HepG2 (cell line): ENCODE results near the gene COX7A1. TPM values are rescaled to one million over a fixed set of nuclear protein-coding genes. Genes with fewer than 3 reads are reported as not detected.
A peak's percentile ranks its signal among the peaks of the same experiment; 100 is the strongest.

Experiments used
- ADNP ChIP-seq: sonication (generic); formaldehyde crosslinking; IDR thresholded peaks from 2 replicates; pipeline ENCODE4 v1.4.0; 2020; ENCODE audit warnings: missing genetic modification reagents
- DMTF1 ChIP-seq: sonication (generic); formaldehyde crosslinking; IDR thresholded peaks from 2 replicates; pipeline ENCODE4 v1.4.0; 2020; ENCODE audit warnings: mild to moderate bottlenecking, missing genetic modification reagents
- KLF13 ChIP-seq: sonication (generic); formaldehyde crosslinking; IDR thresholded peaks from 2 replicates; pipeline ENCODE4 v1.4.0; 2020; ENCODE audit warnings: mild to moderate bottlenecking, missing genetic modification reagents
- MED8 ChIP-seq: sonication (generic); formaldehyde crosslinking; IDR thresholded peaks from 2 replicates; pipeline ENCODE4 v1.8.1; 2023; ENCODE audit warnings: mild to moderate bottlenecking, missing genetic modification reagents; ENCODE audit not compliant: insufficient replicate concordance
- MIER3 ChIP-seq: IDR thresholded peaks from 2 replicates; pipeline ENCODE4 v1.6.1; 2016; ENCODE audit warnings: missing compliant biosample characterization, borderline replicate concordance
- MTF2 ChIP-seq: sonication (generic); formaldehyde crosslinking; IDR thresholded peaks from 2 replicates; pipeline ENCODE4 v1.5.0; 2020; ENCODE audit warnings: missing genetic modification reagents, borderline replicate concordance
- TAF15 ChIP-seq: fragments of 200-400 bp; formaldehyde crosslinking; IDR thresholded peaks from one replicate; pipeline ENCODE4 v1.6.1; 2018; ENCODE audit warnings: mild to moderate bottlenecking, low read depth, low read length; ENCODE audit not compliant: poor library complexity, severe bottlenecking
- TOPORS ChIP-seq: sonication (generic); formaldehyde crosslinking; IDR thresholded peaks from 2 replicates; pipeline ENCODE4 v1.8.0; 2023; ENCODE audit warnings: mild to moderate bottlenecking, missing genetic modification reagents
- ZBTB2 ChIP-seq: sonication (generic); formaldehyde crosslinking; IDR thresholded peaks from 2 replicates; pipeline ENCODE4 v1.8.0; 2022; ENCODE audit warnings: low read depth, missing genetic modification reagents
- ZNF615 ChIP-seq: sonication (generic); formaldehyde crosslinking; IDR thresholded peaks from 2 replicates; pipeline ENCODE4 v1.5.0; 2020; ENCODE audit warnings: mild to moderate bottlenecking, missing genetic modification reagents, borderline replicate concordance
- ZNF766 ChIP-seq: sonication (generic); formaldehyde crosslinking; IDR thresholded peaks from 2 replicates; pipeline ENCODE4 v1.5.0; 2020; ENCODE audit warnings: missing genetic modification reagents, borderline replicate concordance
- ZNF782 ChIP-seq: sonication (generic); formaldehyde crosslinking; IDR thresholded peaks from 2 replicates; pipeline ENCODE4 v1.4.0; 2020; ENCODE audit warnings: missing genetic modification reagents, mild to moderate bottlenecking, borderline replicate concordance
- ZNF790 ChIP-seq: sonication (generic); formaldehyde crosslinking; IDR thresholded peaks from 2 replicates; pipeline ENCODE4 v1.8.0; 2022; ENCODE audit warnings: missing genetic modification reagents, mild to moderate bottlenecking, borderline replicate concordance
- polyA plus RNA-seq, 8 experiments: library from polyadenylated mRNA; depleted of rRNA in 3 of 8; stranded (reverse) in 7 of 8; unstranded in 1 of 8; fragments of >200 nt; fragmentation: Illumina TruSeq in 4 of 8; extraction: Trizol in 4 of 8; gene quantifications; 2 replicates each; pipeline versions ENCODE4 v1.2.1 to v1.2.3, GENCODE V29; 2011 to 2016; ENCODE audit warnings: low read depth in 4 of 8, missing spikeins in 1 of 8, mixed read lengths in 1 of 8; ENCODE audit not compliant: insufficient read depth in 1 of 8
- total RNA-seq, 5 experiments: library from RNA; depleted of rRNA; stranded (reverse); fragments of >200 nt; fragmentation: Illumina TruSeq; extraction: Trizol; gene quantifications; 2 replicates each; pipeline ENCODE4 v1.2.3, GENCODE V29; 2016; ENCODE audit warnings: low read depth in 1 of 5
- TF ChIP-seq, protein P1 (sequence below): IDR thresholded peaks from 2 replicates; pipeline ENCODE4 v1.6.1; 2016
- TF ChIP-seq, protein P2 (sequence below): sonication (generic); formaldehyde crosslinking; IDR thresholded peaks from 2 replicates; pipeline ENCODE4 v1.5.0; 2020; ENCODE audit warnings: missing genetic modification reagents
- TF ChIP-seq, protein P3 (sequence below): sonication (generic); formaldehyde crosslinking; IDR thresholded peaks from 2 replicates; pipeline ENCODE4 v1.4.0; 2020; ENCODE audit warnings: missing genetic modification reagents, borderline replicate concordance
- TF ChIP-seq, protein P4 (sequence below): sonication (generic); formaldehyde crosslinking; IDR thresholded peaks from 2 replicates; pipeline ENCODE4 v1.4.0; 2020; ENCODE audit warnings: missing genetic modification reagents

Gene COX7A1
- total and polyA plus RNA-seq, 2 of the 13 experiments (the other 11 are each of a cell fraction or from before 2014, with no cell fraction given): not detected

GRCh38 chr19:36139473-36140303 is 12.6 kb downstream of the COX7A1 start, which contains the start of gene CAPNS1 (continued):
- TF ChIP-seq TOPORS (CRISPR knock-in tag) (0 out of 2 replicates have a peak, but pooled peaks have one; percentile 63), MIER3 (CRISPR knock-in tag) (peak; percentile 93), MTF2 (CRISPR knock-in tag) (no peak), TAF15 (peak; percentile 53), MED8 (CRISPR knock-in tag) (no peak), ZNF790 (peak; percentile 89; the same call in 1 of the 2 replicates), DMTF1 (CRISPR knock-in tag) (no peak), ZBTB2 (CRISPR knock-in tag) (peak; percentile 69; the same call in 1 of the 2 replicates), ZNF782 (CRISPR knock-in tag) (no peak), KLF13 (CRISPR knock-in tag) (no peak), ZNF615 (CRISPR knock-in tag) (0 out of 2 replicates have a peak, but pooled peaks have one; percentile 72), ADNP (CRISPR knock-in tag) (no peak; the same call in 1 of the 2 replicates), ZNF766 (CRISPR knock-in tag) (0 out of 2 replicates have a peak, but pooled peaks have one; percentile 43)
- TF ChIP-seq, protein P1, sequence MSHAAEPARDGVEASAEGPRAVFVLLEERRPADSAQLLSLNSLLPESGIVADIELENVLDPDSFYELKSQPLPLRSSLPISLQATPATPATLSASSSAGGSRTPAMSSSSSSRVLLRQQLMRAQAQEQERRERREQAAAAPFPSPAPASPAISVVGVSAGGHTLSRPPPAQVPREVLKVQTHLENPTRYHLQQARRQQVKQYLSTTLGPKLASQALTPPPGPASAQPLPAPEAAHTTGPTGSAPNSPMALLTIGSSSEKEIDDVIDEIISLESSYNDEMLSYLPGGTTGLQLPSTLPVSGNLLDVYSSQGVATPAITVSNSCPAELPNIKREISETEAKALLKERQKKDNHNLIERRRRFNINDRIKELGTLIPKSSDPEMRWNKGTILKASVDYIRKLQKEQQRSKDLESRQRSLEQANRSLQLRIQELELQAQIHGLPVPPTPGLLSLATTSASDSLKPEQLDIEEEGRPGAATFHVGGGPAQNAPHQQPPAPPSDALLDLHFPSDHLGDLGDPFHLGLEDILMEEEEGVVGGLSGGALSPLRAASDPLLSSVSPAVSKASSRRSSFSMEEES (CRISPR knock-in tag): peak; percentile 51
- TF ChIP-seq, protein P2, sequence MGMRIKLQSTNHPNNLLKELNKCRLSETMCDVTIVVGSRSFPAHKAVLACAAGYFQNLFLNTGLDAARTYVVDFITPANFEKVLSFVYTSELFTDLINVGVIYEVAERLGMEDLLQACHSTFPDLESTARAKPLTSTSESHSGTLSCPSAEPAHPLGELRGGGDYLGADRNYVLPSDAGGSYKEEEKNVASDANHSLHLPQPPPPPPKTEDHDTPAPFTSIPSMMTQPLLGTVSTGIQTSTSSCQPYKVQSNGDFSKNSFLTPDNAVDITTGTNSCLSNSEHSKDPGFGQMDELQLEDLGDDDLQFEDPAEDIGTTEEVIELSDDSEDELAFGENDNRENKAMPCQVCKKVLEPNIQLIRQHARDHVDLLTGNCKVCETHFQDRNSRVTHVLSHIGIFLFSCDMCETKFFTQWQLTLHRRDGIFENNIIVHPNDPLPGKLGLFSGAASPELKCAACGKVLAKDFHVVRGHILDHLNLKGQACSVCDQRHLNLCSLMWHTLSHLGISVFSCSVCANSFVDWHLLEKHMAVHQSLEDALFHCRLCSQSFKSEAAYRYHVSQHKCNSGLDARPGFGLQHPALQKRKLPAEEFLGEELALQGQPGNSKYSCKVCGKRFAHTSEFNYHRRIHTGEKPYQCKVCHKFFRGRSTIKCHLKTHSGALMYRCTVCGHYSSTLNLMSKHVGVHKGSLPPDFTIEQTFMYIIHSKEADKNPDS (CRISPR knock-in tag): 0 out of 2 replicates have a peak, but pooled peaks have one; percentile 66
- TF ChIP-seq, protein P3, sequence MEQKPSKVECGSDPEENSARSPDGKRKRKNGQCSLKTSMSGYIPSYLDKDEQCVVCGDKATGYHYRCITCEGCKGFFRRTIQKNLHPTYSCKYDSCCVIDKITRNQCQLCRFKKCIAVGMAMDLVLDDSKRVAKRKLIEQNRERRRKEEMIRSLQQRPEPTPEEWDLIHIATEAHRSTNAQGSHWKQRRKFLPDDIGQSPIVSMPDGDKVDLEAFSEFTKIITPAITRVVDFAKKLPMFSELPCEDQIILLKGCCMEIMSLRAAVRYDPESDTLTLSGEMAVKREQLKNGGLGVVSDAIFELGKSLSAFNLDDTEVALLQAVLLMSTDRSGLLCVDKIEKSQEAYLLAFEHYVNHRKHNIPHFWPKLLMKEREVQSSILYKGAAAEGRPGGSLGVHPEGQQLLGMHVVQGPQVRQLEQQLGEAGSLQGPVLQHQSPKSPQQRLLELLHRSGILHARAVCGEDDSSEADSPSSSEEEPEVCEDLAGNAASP: no peak; the same call in none of the 2 replicates
- TF ChIP-seq, protein P4, sequence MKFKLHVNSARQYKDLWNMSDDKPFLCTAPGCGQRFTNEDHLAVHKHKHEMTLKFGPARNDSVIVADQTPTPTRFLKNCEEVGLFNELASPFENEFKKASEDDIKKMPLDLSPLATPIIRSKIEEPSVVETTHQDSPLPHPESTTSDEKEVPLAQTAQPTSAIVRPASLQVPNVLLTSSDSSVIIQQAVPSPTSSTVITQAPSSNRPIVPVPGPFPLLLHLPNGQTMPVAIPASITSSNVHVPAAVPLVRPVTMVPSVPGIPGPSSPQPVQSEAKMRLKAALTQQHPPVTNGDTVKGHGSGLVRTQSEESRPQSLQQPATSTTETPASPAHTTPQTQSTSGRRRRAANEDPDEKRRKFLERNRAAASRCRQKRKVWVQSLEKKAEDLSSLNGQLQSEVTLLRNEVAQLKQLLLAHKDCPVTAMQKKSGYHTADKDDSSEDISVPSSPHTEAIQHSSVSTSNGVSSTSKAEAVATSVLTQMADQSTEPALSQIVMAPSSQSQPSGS: 0 out of 2 replicates have a peak, but pooled peaks have one; percentile 64
